Measurements from ENCODE around the gene GARNL3. TPM values are rescaled to one million over a fixed set of nuclear protein-coding genes. Genes with fewer than 3 reads are reported as not detected.

GARNL3 gene
- total RNA-seq, 6 experiments from 2014 or later: 4.4 to 9.7 (median 6.1) TPM

DNA sequence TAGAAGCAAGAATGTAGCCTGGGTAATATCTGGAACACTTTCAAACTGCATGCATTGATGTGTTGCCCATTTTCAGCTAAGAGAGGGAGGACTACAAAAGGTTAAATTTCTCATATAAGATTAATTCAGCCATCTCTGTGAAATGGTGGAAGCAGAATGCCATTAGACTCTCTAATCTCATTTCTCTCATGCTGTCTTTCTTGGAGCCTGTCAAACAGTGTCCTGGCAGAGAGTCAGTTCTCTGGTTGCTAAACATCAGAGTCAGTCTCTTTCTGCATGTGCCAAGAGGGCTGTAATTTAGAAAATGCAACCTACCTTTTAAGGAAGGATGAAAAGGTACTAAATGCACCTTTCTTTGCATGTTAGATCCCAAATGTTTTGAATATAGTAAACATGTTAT, 910 bp upstream of the GARNL3 start:
- peaks cover 0 to 1% (median 0%) of the 10 kb centered on the region in 4 donors for H3K36me3 ChIP-seq
- peak; percentile 78 to 89 (median 84) for ATAC-seq
- no peak for DNase-seq
- peaks cover 0 to 6% (median 0%) of the 10 kb centered on the region in 4 donors for H3K4me1 ChIP-seq
- no peaks in the 10 kb centered on the region for H3K9me3 ChIP-seq
- intact Hi-C loops (cut with DNase I): no loop called here
- TF ChIP-seq, protein P1, sequence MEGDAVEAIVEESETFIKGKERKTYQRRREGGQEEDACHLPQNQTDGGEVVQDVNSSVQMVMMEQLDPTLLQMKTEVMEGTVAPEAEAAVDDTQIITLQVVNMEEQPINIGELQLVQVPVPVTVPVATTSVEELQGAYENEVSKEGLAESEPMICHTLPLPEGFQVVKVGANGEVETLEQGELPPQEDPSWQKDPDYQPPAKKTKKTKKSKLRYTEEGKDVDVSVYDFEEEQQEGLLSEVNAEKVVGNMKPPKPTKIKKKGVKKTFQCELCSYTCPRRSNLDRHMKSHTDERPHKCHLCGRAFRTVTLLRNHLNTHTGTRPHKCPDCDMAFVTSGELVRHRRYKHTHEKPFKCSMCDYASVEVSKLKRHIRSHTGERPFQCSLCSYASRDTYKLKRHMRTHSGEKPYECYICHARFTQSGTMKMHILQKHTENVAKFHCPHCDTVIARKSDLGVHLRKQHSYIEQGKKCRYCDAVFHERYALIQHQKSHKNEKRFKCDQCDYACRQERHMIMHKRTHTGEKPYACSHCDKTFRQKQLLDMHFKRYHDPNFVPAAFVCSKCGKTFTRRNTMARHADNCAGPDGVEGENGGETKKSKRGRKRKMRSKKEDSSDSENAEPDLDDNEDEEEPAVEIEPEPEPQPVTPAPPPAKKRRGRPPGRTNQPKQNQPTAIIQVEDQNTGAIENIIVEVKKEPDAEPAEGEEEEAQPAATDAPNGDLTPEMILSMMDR (IDR thresholded peaks at IDR 0.05): no peak
- no peak for TF ChIP-seq POLR2A (IDR thresholded peaks at IDR 0.05)
- H3K27me3 ChIP-seq: no peaks in the 10 kb centered on the region
- no peak overlapping the region for H3K4me3 ChIP-seq
- H3K27ac ChIP-seq: no peak overlapping the region

DNA sequence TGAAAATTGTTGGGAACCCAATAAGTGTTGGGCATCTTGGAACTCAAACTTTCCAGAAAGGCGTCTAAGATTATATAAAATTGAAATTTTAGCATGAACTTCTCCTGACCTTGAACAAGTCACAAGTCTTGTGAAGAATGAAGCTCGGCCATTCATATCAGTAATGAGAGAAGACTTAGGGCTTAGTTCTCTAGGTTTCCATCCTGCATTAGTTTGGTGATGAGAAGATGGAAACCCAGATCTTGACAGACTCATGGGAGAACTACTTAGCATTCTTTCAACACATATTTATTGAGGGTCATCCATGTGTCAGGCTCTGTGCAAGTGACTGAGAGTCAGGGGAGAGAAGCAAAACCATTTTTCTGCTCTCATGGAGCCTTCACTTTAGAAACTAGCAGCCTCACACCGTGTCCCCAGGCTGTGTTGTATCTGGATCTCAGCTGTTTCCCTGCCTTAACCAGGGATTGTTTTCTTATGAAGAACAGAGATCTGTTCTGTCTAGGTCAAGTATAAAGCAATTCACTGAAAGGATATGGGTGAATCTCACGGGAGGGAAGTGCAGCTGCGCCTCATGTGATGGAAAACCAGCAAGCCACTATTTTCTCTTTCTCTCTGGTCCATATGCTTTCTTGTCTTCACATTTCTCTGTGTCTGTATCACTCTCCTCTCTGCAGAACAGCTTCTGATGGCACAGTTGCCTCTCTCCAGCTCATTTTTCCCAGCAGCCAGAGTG, 3.4 kb downstream of the GARNL3 start:
- intact Hi-C loops (cut with DNase I): no loop called here
- DNase-seq: no peak
- Histone ChIP-seq H3K4me1 (peaks cover 0 to 6% (median 0%) of the 10 kb centered on the region in 4 donors), H3K36me3 (peaks cover 0 to 1% (median 0%) of the 10 kb centered on the region in 4 donors), H3K27me3 (no peaks in the 10 kb centered on the region), H3K27ac (no peak overlapping the region), H3K9me3 (no peaks in the 10 kb centered on the region), H3K4me3 (no peak overlapping the region)
- ATAC-seq: no peak
- WGBS (ENCODE audit: insufficient coverage, low coverage, low lambda C conversion rate, missing lambda C conversion rate): 91% methylated on average over 5 of the region's 5 CpGs
- no peak for TF ChIP-seq POLR2A (IDR thresholded peaks at IDR 0.05)
- TF ChIP-seq, protein P1 (IDR thresholded peaks at IDR 0.05): no peak

DNA sequence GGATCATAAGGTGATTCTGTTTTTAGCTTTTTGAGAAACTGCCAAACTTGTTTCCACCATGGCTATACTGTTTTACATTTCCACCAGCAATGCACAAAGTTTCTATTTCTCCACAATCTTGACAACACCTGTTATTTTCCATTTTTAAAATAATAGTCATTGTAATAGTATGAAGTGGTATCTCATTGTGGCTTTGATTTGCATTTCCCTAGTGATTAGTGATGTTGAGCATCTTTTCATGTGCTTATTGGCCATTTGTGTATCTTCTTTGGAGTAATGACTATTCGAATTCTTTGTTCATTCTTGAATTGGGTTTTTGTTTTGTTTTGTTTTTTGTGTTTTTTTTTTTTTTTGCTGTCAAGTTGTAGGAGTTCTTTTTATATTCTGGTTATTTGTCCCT, 4.9 kb downstream of the GARNL3 start:
- peaks cover 0 to 1% (median 0%) of the 10 kb centered on the region in 4 donors for H3K36me3 ChIP-seq
- H3K4me3 ChIP-seq: no peak overlapping the region
- intact Hi-C loops (cut with DNase I): no loop called here
- ATAC-seq (no peak), DNase-seq (no peak)
- H3K9me3 ChIP-seq: no peaks in the 10 kb centered on the region
- H3K27ac ChIP-seq: no peak overlapping the region
- no peaks in the 10 kb centered on the region for H3K27me3 ChIP-seq
- WGBS (ENCODE audit: insufficient coverage, low coverage, low lambda C conversion rate, missing lambda C conversion rate): 86% methylated on average over 1 of the region's 1 CpG
- H3K4me1 ChIP-seq: no peaks in the 10 kb centered on the region
- TF ChIP-seq POLR2A (IDR thresholded peaks at IDR 0.05): no peak
- TF ChIP-seq, protein P1 (IDR thresholded peaks at IDR 0.05): no peak

DNA sequence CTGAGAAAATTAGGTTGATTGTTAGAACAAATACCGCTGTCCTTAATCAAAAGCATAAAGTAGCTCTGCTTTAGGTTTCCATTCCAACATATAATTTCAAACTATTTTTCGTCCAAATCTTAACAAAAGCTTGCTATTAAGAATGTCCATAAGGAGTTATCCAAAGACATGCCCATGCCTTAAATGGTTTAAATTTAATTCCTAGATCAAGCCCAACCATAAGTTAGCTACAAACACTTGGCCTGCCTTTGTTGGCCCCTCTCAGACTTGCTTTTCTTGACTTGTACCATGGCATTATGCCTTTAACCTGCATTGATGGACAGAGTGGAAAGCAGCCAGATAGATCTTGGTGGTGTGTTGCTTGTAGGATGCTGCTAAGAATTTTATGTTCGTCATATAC, 8.8 kb downstream of the GARNL3 start:
- TF ChIP-seq POLR2A (IDR thresholded peaks at IDR 0.05): no peak
- TF ChIP-seq, protein P1 (IDR thresholded peaks at IDR 0.05): no peak
- 79% methylated on average over 3 of the region's 3 CpGs for WGBS (ENCODE audit: insufficient coverage, low coverage, low lambda C conversion rate, missing lambda C conversion rate)
- Histone ChIP-seq H3K27me3 (no peaks in the 10 kb centered on the region), H3K4me3 (no peak overlapping the region), H3K9me3 (no peaks in the 10 kb centered on the region), H3K36me3 (no peaks in the 10 kb centered on the region), H3K4me1 (no peaks in the 10 kb centered on the region), H3K27ac (no peak overlapping the region)
- ATAC-seq: no peak
- intact Hi-C loops (cut with DNase I): no loop called here
- no peak for DNase-seq

Measured in right lobe of liver (tissue), 6 donors.